Uterus (tissue), 4 donors: ENCODE results near the gene SLC4A5. TPM values are rescaled to one million over a fixed set of nuclear protein-coding genes. Genes with fewer than 3 reads are reported as not detected.
A peak's percentile ranks its signal among the peaks of the same experiment; 100 is the strongest.

Experiments
- DNase-seq, 2 donors: peaks; one replicate each; pipeline ENCODE4 v3.0.0-alpha.2; 2019 to 2020
- H3K27ac ChIP-seq, 2 donors: fragments of 200-600 bp; sonication (generic); 1 replicate in 1 of 2; 2 replicates in 1 of 2; pipeline ENCODE4 v1.5.1; 2016 to 2018
- H3K27me3 ChIP-seq, 2 donors: fragments of 200-600 bp; sonication (generic); one replicate each; pipeline ENCODE4 v1.5.1; 2018 to 2019; ENCODE audit warnings: control low read depth in 1 of 2
- H3K36me3 ChIP-seq, 2 donors: fragments of 200-600 bp; sonication (generic); one replicate each; pipeline ENCODE4 v1.5.1; 2019; ENCODE audit warnings: control low read depth in 1 of 2
- H3K4me1 ChIP-seq, 2 donors: fragments of 200-600 bp; sonication (generic); one replicate each; pipeline ENCODE4 v1.5.1; 2018 to 2019; ENCODE audit warnings: control low read depth in 1 of 2
- H3K4me3 ChIP-seq, 2 donors: fragments of 200-600 bp; sonication (generic); 1 replicate in 1 of 2; 2 replicates in 1 of 2; pipeline ENCODE4 v1.5.1; 2018 to 2019; ENCODE audit warnings: mild to moderate bottlenecking in 1 of 2
- H3K9me3 ChIP-seq, 2 donors: fragments of 200-600 bp; sonication (generic); one replicate each; pipeline ENCODE4 v1.5.1; 2019; ENCODE audit warnings: control low read depth in 1 of 2
- POLR2A ChIP-seq, 2 donors: fragments of 450-650 bp; IDR thresholded peaks; one replicate each; pipeline ENCODE4 v1.6.1; 2016; ENCODE audit warnings: antibody characterized with exemption in 2 of 2, mild to moderate bottlenecking in 1 of 2, moderate library complexity in 1 of 2
- intact Hi-C: fragments of 100-400 bp; cut with DNase I; formaldehyde crosslinking; loops from one replicate; pipeline ENCODE4 v1.15.1; 2023; ENCODE audit warnings: low total_unique reads
- total RNA-seq, 4 donors: library from RNA; depleted of rRNA in 3 of 4; stranded (reverse); fragments of >200 nt in 3 of 4; gene quantifications; one replicate each; pipeline versions ENCODE4 v1.1.0 to v1.2.4, GENCODE V29; 2014 to 2023
- TF ChIP-seq, protein P1 (sequence below), 4 experiments: fragments of 200-600 bp in 2 of 4; fragments of 450-650 bp in 2 of 4; sonication (generic) in 2 of 4; IDR thresholded peaks; one replicate each; pipeline ENCODE4 v1.5.1; 2016 to 2019; ENCODE audit warnings: antibody characterized with exemption in 4 of 4, mild to moderate bottlenecking in 2 of 4, moderate library complexity in 1 of 4
- donor health status: DM: yes; HTN: yes; CAD: no.

Gene SLC4A5
- total RNA-seq, 4 donors from 2014 or later: 2.1 to 15.1 (median 5.3) TPM

DNA sequence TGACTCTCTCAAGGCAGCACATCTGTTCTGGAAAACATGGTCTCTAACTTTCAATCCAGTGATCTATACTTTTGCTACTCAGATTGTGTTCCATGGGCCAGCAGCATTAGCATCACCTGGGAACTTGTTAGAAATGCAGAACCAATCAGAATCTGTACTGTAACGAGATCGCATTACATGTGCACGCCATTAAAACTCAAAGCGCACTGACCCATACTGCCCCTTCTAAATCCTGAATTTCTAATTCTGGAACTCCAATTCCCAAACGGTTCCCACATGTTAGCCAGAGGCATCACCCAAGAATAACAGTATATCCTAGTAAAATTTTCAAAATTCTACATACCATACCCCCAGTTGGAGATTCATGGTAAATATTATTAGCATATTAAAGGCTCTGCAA, 47.4 kb upstream of the SLC4A5 start:
- H3K27ac ChIP-seq: no peak overlapping the region
- peaks cover 0 to 15% of the 10 kb centered on the region in 2 donors for H3K4me1 ChIP-seq
- no peak for DNase-seq
- no peaks in the 10 kb centered on the region for H3K27me3 ChIP-seq
- intact Hi-C loops: no loop called here
- H3K4me3 ChIP-seq: peak overlapping the region; percentile 83 to 91
- H3K9me3 ChIP-seq: no peaks in the 10 kb centered on the region
- no peaks in the 10 kb centered on the region for H3K36me3 ChIP-seq
- TF ChIP-seq, protein P1, sequence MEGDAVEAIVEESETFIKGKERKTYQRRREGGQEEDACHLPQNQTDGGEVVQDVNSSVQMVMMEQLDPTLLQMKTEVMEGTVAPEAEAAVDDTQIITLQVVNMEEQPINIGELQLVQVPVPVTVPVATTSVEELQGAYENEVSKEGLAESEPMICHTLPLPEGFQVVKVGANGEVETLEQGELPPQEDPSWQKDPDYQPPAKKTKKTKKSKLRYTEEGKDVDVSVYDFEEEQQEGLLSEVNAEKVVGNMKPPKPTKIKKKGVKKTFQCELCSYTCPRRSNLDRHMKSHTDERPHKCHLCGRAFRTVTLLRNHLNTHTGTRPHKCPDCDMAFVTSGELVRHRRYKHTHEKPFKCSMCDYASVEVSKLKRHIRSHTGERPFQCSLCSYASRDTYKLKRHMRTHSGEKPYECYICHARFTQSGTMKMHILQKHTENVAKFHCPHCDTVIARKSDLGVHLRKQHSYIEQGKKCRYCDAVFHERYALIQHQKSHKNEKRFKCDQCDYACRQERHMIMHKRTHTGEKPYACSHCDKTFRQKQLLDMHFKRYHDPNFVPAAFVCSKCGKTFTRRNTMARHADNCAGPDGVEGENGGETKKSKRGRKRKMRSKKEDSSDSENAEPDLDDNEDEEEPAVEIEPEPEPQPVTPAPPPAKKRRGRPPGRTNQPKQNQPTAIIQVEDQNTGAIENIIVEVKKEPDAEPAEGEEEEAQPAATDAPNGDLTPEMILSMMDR (IDR thresholded peaks at IDR 0.05): no peak
- no peak for TF ChIP-seq POLR2A (IDR thresholded peaks at IDR 0.05)

DNA sequence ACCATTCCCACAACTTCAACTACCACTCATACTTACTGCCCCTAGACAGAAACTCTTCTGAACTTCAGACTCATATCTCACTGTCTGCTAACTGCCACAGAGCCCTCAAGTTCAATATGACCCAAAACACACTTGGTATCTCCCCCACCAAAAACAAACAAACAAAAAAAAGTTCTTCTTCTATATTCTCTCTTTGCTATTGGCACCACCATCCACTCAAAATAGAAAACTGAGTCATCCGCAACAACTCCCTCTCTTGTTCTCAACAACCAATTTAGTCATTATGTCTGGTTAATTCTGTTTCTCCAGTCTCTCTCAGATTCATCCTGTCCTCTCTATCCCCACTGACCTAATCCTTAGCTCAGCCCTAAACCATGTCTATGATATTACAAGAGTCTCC, 44.1 kb upstream of the SLC4A5 start:
- no peaks in the 10 kb centered on the region for H3K36me3 ChIP-seq
- H3K4me3 ChIP-seq: no peak overlapping the region
- H3K9me3 ChIP-seq: no peaks in the 10 kb centered on the region
- TF ChIP-seq POLR2A (IDR thresholded peaks at IDR 0.05): no peak
- TF ChIP-seq, protein P1 (IDR thresholded peaks at IDR 0.05): no peak
- H3K27me3 ChIP-seq: no peaks in the 10 kb centered on the region
- peak overlapping the region in 1 of 2 donors; percentile 33 for H3K27ac ChIP-seq
- H3K4me1 ChIP-seq: peaks cover 0 to 15% of the 10 kb centered on the region in 2 donors
- intact Hi-C loops: no loop called here
- no peak for DNase-seq

DNA sequence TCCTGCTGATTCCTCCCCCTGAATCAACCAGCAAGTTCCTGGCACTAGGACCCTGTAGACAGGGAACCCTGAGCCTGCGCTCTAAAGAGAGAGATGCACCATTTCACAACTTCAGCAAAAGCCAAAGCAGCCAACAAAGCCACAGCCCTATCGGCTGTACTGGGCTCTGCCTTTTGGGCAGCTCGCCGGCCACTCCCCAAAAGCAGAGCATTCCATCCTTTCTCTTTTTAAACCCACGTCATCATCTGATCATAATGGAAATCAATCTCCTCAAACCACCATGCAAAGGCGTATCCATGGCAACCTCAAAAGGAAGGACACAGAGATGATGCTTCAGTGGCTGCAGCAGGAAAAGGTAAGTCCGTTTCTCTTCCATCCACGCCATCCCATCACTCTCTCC, 42.2 kb upstream of the SLC4A5 start:
- Histone ChIP-seq H3K4me1 (peaks cover 9 to 11% of the 10 kb centered on the region in 2 donors), H3K36me3 (no peaks in the 10 kb centered on the region), H3K27me3 (no peaks in the 10 kb centered on the region), H3K4me3 (no peak overlapping the region), H3K27ac (no peak overlapping the region), H3K9me3 (no peaks in the 10 kb centered on the region)
- TF ChIP-seq, protein P1 (IDR thresholded peaks at IDR 0.05): no peak
- TF ChIP-seq POLR2A (IDR thresholded peaks at IDR 0.05): no peak
- intact Hi-C loops: no loop called here
- no peak for DNase-seq

DNA sequence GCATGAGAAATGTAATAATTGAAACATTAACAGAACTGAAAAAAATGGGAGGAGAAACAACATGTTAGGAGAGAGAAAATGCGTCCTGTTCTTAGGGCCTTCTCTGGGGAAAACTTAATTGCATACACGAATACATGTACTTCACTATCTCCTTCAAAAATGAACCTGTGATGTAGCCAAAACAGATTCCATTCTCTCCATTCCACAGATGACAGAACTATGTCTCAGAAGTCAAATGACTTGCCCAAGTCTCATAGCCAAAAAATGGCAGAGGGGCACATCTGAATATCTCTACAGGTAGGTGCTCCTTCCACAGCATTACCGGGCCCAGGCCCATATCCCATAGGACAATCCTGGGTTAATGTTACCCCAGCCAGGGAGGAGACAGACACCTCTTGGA, 40.8 kb upstream of the SLC4A5 start:
- Histone ChIP-seq H3K27me3 (no peaks in the 10 kb centered on the region), H3K9me3 (no peaks in the 10 kb centered on the region), H3K4me1 (peaks cover 7 to 17% of the 10 kb centered on the region in 2 donors), H3K4me3 (no peak overlapping the region), H3K36me3 (no peaks in the 10 kb centered on the region), H3K27ac (peak overlapping the region in 1 of 2 donors; percentile 35)
- no peak for TF ChIP-seq POLR2A (IDR thresholded peaks at IDR 0.05)
- TF ChIP-seq, protein P1 (IDR thresholded peaks at IDR 0.05): no peak
- no peak for DNase-seq
- intact Hi-C loops: no loop called here

DNA sequence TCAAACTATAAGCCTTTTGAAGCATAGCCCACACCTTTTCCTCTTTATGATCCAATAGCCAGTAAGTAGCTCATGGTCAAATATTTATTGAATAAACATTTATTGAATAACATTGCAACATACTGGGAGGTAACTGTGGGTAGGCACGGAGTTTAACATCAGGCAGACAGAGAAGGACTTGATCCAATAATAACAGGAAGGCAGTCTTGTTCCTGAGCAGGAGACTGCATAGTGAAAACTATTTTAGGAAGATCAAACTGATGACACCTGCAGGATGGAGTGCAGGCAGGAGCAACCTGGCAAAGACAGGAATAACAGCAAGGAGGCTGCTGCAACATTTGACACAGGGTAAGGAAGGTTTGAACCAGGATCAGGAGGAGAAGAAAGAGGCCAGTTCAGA, 40.0 kb upstream of the SLC4A5 start:
- peaks cover 10 to 17% of the 10 kb centered on the region in 2 donors for H3K4me1 ChIP-seq
- no peaks in the 10 kb centered on the region for H3K36me3 ChIP-seq
- no peaks in the 10 kb centered on the region for H3K9me3 ChIP-seq
- no peaks in the 10 kb centered on the region for H3K27me3 ChIP-seq
- no peak overlapping the region for H3K4me3 ChIP-seq
- DNase-seq: no peak
- H3K27ac ChIP-seq: no peak overlapping the region
- intact Hi-C loops: no loop called here
- TF ChIP-seq, protein P1 (IDR thresholded peaks at IDR 0.05): no peak
- no peak for TF ChIP-seq POLR2A (IDR thresholded peaks at IDR 0.05)
